Stimulated activated effector memory CD8-positive, alpha-beta T cell treated with anti-CD3 and anti-CD28 coated beads, Interleukin-12 subunit alpha, Interleukin-12 subunit beta, amount 100 ng/mL, for 72 hours (primary cell): ENCODE results near the gene RPRD1A.
"Not testable (repeated sequence)": the region's sequence is repeated elsewhere in the genome, so short reads cannot be mapped to it uniquely, and the experiment has no call there.

ENCODE experiments used
- ATAC-seq: fragments of 150-1000 bp; cut with Tn5 transposase; 2 replicates; pipeline ENCODE4 v1.10.0; 2021
- DNase-seq, 2 donors: peaks; one replicate each; pipeline ENCODE4 v3.0.0; 2021 to 2022; ENCODE audit warnings: low spot score in 2 of 2
- H3K27ac Mint-ChIP-seq: one replicate; pipeline ENCODE4 v1.8.0; 2022; ENCODE audit warnings: mild to moderate bottlenecking, mixed read lengths
- H3K36me3 Mint-ChIP-seq: one replicate; pipeline ENCODE4 v1.8.0; 2022; ENCODE audit warnings: mild to moderate bottlenecking, mixed read lengths
- H3K4me1 Mint-ChIP-seq: one replicate; pipeline ENCODE4 v1.8.0; 2022; ENCODE audit warnings: mixed read lengths
- H3K4me3 Mint-ChIP-seq: one replicate; pipeline ENCODE4 v1.8.0; 2022; ENCODE audit warnings: mild to moderate bottlenecking, mixed read lengths
- H3K9me3 Mint-ChIP-seq: one replicate; pipeline ENCODE4 v1.8.0; 2022; ENCODE audit warnings: mixed read lengths

RPRD1A gene

DNA sequence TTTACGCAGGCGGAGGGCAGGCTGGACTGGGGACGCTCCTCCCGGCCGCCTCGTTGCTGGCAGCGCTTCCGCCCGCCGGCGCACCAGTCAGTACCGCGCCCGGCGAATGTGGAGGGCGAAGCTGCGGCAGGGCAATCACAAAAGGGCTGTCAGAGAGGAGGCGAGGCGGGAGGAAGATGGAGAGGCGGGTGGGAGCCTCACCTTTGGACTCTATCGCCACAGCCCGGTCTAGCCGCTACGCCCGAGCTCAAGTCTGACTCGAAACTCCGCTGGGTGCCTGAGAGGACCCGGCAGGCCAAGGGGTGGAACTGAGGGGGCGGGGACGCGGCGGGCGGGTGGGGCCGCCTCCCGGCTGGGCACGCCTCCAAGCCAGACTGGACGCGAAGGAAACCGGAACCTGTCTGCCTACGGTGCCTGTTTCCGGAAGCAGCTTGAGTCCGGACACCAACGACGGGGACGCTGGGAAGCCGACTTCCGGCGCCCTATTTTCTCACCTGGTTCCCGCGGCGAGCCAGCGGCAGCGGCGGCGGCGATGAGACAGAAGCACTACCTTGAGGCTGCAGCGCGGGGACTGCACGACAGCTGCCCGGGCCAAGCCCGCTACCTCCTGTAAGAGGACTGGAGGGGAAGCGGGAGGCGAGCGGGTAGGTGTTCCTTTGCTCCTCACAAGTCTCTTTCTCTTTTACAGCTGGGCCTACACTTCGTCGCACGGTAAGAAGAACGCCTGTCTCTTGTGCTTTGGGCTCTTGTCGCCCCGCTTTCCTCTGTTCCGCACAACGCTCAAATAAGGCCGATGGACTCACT is 95.0 kb downstream of the RPRD1A start, which contains the start of gene RMP24:
Gene RMP24, plus strand, starts transcription at position 483 of the 804 bp plus-strand sequence.
- peak; percentile 87 to 97 for DNase-seq
- H3K4me1 Mint-ChIP-seq = peaks cover 32% of the 10 kb centered on the region
- ATAC-seq = peak; percentile 94
- peak within 1 kb of the TSS; percentile 92 for H3K27ac Mint-ChIP-seq
- peaks cover 38% of the 10 kb centered on the region for H3K36me3 Mint-ChIP-seq
- no peaks in the 10 kb centered on the region for H3K9me3 Mint-ChIP-seq
- H3K4me3 Mint-ChIP-seq = peak within 1 kb of the TSS; percentile 91

DNA sequence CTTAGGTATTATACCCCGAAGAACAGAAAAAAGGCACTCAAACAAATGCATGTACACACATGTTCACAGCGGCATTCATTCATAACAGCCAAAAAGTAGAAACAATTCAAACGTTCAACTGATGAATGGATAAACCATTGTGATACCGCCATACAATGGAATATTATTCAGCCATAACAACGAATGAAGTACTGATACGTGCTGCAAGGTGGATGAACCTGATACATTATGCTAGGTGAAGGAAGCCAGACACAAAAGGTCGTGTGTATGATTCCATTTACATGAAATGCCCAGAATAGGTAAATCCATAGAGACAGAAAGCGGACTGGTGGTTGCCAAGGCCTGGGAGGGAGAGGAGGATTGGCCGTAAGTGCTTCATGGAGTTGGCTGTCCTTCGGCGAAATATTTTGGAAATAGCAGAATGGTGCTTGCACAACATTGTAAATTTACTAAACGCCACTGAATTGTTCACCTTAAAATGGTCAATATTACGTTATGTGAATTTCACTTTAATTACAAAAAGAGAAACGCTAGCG is 95.6 kb downstream of the RPRD1A start:
- H3K4me3 Mint-ChIP-seq = peak overlapping the region; percentile 91
- H3K4me1 Mint-ChIP-seq = peaks cover 32% of the 10 kb centered on the region
- DNase-seq (no peak), ATAC-seq (no peak)
- no peaks in the 10 kb centered on the region for H3K9me3 Mint-ChIP-seq
- H3K36me3 Mint-ChIP-seq = peaks cover 31% of the 10 kb centered on the region
- H3K27ac Mint-ChIP-seq = peak overlapping the region; percentile 92

DNA sequence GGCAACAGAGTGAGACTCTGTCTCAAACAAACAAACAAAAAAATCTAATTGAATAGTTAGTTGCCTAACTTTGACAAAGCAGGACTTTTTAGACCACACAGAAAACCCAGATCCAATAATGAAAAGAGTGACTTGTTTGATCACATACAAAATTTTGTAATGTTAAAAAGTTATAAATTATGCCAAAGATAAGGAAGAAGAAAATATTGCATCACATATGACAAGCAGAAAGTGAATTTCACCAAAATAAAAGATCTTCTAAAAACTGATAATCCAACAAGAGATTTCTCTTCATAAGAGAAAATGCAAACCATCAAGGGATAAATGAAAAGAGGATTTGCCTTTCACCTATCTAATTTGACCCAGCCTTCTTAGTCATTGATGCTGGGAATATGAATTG is 97.7 kb downstream of the RPRD1A start:
- peak overlapping the region; percentile 92 for H3K27ac Mint-ChIP-seq
- ATAC-seq (no peak), DNase-seq (no peak)
- peaks cover 11% of the 10 kb centered on the region for H3K36me3 Mint-ChIP-seq
- H3K4me1 Mint-ChIP-seq = peaks cover 34% of the 10 kb centered on the region
- peak overlapping the region; percentile 91 for H3K4me3 Mint-ChIP-seq
- H3K9me3 Mint-ChIP-seq = no peaks in the 10 kb centered on the region

DNA sequence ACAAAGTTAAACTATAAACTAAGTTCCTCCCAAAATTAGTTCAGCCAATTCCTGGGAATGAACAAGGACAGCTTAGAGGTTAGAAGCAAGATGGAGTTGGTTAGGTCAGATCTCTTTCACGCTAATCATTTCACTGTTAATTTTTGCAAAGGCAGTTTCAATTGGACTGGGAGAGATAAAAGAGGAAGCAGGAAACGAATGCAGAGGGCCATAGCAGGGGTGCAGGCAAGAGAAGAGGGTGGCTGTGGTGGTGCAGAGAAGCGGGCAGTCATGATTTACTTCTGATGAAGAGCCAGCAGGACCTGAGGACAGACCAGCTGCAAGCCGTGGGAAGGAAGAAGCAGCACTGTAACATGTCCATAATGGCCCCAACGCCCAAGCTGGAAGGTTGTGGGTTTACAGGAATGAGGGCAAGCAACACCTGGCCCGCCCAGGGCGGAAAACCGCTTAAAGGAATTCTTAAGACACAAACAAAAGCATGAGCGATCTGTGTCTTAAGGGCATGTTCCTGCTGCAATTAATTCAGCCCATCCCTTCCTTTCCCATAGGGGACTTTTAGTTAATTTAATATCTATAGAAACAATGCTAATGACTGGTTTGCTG is 99.0 kb downstream of the RPRD1A start:
- Mint-ChIP-seq H3K4me3 (no peak overlapping the region), H3K9me3 (no peaks in the 10 kb centered on the region), H3K27ac (no peak overlapping the region), H3K4me1 (peaks cover 29% of the 10 kb centered on the region), H3K36me3 (peaks cover 6% of the 10 kb centered on the region)
- ATAC-seq (no peak), DNase-seq (no peak)

- not testable (repeated sequence) for H3K4me3 Mint-ChIP-seq, ATAC-seq, H3K9me3 Mint-ChIP-seq, H3K36me3 Mint-ChIP-seq, H3K27ac Mint-ChIP-seq, DNase-seq
- peaks cover 23% of the 10 kb centered on the region for H3K4me1 Mint-ChIP-seq
Measured at GRCh38 chr18:35967866-35968265, 99.5 kb downstream of the RPRD1A start.

- H3K36me3 Mint-ChIP-seq = no peaks in the 10 kb centered on the region
- H3K27ac Mint-ChIP-seq = no peak overlapping the region
- ATAC-seq (peak; percentile 19), DNase-seq (no peak)
- H3K4me3 Mint-ChIP-seq = no peak overlapping the region
- peaks cover 2% of the 10 kb centered on the region for H3K9me3 Mint-ChIP-seq
- H3K4me1 Mint-ChIP-seq = peaks cover 7% of the 10 kb centered on the region
Measured at GRCh38 chr18:35964319-35964718, 103.0 kb downstream of the RPRD1A start.

- Mint-ChIP-seq H3K36me3 (no peaks in the 10 kb centered on the region), H3K4me3 (no peak overlapping the region), H3K4me1 (peaks cover 7% of the 10 kb centered on the region), H3K27ac (no peak overlapping the region), H3K9me3 (peaks cover 2% of the 10 kb centered on the region)
- ATAC-seq (no peak), DNase-seq (no peak)
Measured at GRCh38 chr18:35962320-35962719, 105.0 kb downstream of the RPRD1A start.

DNA sequence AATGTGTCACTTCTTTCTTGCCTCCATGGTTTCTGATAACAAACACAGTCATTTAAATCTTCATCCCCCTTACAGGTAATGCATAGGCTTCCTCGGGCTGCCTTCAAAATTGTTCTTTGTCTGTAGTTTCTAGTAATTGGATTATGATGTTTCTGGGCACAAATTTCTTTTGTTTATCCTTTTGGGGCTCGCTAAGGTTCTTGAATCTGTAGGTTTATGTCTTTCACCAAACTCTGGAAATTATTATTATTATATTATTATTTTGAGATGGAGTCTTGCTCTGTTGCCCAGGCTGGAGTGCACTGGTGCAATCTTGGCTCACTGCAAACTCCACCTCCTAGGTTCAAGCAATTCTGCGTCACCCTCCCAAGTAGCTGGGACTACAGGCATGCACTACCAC is 111.1 kb downstream of the RPRD1A start:
- no peaks in the 10 kb centered on the region for H3K36me3 Mint-ChIP-seq
- no peak for DNase-seq
- no peaks in the 10 kb centered on the region for H3K4me1 Mint-ChIP-seq
- no peak for ATAC-seq
- no peak overlapping the region for H3K4me3 Mint-ChIP-seq
- peaks cover 2% of the 10 kb centered on the region for H3K9me3 Mint-ChIP-seq
- no peak overlapping the region for H3K27ac Mint-ChIP-seq

DNA sequence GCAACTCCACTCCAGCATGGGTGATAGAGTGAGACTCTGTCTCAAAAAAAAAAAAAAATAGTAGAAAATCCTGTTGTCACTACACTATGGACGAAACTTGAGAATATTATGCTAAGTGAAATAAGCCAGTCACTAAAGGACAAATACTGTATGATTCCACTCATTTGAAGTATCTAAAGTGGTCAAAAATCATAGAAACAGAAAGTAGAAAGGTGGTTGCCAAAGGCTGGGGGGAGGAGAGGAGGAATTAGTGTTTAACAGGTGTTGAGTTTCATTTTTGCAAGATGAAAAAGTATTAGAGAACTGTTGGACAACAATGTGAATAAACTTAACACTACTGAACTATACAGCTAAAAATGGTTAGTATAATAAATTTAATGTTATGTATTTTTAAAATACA is 113.7 kb downstream of the RPRD1A start:
- ATAC-seq (no peak), DNase-seq (no peak)
- H3K4me3 Mint-ChIP-seq = no peak overlapping the region
- no peaks in the 10 kb centered on the region for H3K36me3 Mint-ChIP-seq
- H3K4me1 Mint-ChIP-seq = peaks cover 4% of the 10 kb centered on the region
- H3K27ac Mint-ChIP-seq = no peak overlapping the region
- H3K9me3 Mint-ChIP-seq = no peaks in the 10 kb centered on the region

GRCh38 chr18:35950628-35950982 is 116.8 kb downstream of the RPRD1A start:
- Mint-ChIP-seq H3K4me1 (peaks cover 4% of the 10 kb centered on the region), H3K27ac (no peak overlapping the region), H3K9me3 (no peaks in the 10 kb centered on the region), H3K4me3 (peak overlapping the region; percentile 80), H3K36me3 (no peaks in the 10 kb centered on the region)
- ATAC-seq = no peak
- no peak for DNase-seq

DNA sequence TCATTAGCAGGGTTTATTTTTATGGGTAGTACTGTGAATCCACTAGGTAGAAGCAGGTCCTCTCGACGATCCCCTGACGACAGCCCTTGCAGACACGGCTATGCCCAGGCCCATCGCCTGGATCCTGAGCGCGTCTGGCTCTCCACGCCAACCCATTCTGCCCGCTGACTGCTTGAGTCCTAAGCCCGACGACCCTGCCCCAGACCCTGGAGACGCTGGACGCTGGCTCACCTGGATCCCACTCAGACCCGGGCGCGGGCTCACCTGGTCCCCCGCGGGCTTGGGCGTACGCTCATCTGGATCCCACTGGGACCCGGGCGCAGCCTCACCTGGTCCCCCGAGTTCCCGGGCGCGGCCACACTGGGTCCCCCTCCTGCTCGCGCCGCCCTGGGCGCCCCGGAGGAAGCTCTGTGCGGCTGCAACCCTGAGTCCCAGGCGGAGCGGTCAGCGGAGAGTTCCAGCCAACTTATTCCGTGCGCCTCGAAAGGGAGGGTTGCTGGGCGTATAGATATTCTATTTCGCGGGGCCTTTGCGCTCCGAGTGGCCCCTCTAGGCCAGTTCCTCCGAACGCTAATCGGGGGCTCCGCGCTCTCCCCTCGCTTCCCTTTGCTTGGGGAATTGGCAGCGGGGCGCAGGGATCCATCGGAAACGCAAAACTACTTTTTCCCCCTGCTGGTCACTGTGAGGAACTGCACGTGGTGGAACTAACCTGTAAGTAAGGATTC is 117.3 kb downstream of the RPRD1A start:
- no peaks in the 10 kb centered on the region for H3K36me3 Mint-ChIP-seq
- H3K27ac Mint-ChIP-seq = no peak overlapping the region
- peak; percentile 84 for ATAC-seq
- peaks cover 4% of the 10 kb centered on the region for H3K4me1 Mint-ChIP-seq
- H3K9me3 Mint-ChIP-seq = no peaks in the 10 kb centered on the region
- DNase-seq = peak; percentile 42 to 68
- peak overlapping the region; percentile 80 for H3K4me3 Mint-ChIP-seq

DNA sequence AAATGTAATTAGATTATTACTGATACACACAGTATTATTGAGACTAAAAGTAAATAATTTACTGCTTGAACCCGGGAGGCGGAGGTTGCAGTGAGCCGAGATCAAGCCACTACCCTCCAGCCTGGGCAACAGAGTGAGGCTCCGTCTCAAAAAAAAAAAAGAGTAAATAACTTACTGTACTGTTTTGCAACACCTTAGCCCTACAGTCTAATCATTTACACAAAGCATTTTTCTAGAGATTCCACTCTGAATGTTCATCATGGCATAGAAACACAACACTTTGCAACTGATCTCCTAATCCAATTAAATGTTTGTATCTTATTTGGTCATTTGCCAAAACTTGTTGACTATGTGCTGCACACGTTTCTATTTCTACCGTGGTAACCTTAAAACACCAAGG is 118.3 kb downstream of the RPRD1A start:
- Mint-ChIP-seq H3K4me1 (peaks cover 4% of the 10 kb centered on the region), H3K36me3 (no peaks in the 10 kb centered on the region), H3K27ac (no peak overlapping the region), H3K9me3 (no peaks in the 10 kb centered on the region), H3K4me3 (no peak overlapping the region)
- DNase-seq (peak in 1 of 2 donors; percentile 33), ATAC-seq (no peak)

GRCh38 chr18:35948080-35948479 is 119.3 kb downstream of the RPRD1A start:
- H3K9me3 Mint-ChIP-seq = no peaks in the 10 kb centered on the region
- H3K36me3 Mint-ChIP-seq = no peaks in the 10 kb centered on the region
- H3K4me1 Mint-ChIP-seq = peaks cover 4% of the 10 kb centered on the region
- no peak overlapping the region for H3K4me3 Mint-ChIP-seq
- ATAC-seq (no peak), DNase-seq (no peak)
- no peak overlapping the region for H3K27ac Mint-ChIP-seq

DNA sequence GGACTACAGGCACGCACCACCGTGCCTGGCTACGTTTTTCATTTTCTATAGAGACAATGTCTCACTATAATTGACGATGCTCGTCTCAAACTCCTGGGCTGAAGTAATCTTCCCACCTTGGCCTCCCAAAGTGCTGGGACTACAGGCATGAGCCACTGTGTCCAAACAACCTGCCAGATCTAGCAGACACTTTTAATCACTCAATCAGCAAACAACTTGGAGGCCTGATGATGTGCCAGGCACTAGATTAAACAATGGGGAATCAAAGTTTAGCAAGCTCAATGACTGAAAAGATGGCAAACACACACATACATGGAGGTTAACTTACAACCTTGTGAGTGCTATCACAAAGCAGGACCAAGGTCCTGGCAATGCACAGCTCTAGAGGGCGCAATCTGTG is 124.7 kb downstream of the RPRD1A start:
- no peak overlapping the region for H3K4me3 Mint-ChIP-seq
- H3K4me1 Mint-ChIP-seq = no peaks in the 10 kb centered on the region
- ATAC-seq (no peak), DNase-seq (no peak)
- H3K36me3 Mint-ChIP-seq = no peaks in the 10 kb centered on the region
- no peak overlapping the region for H3K27ac Mint-ChIP-seq
- no peaks in the 10 kb centered on the region for H3K9me3 Mint-ChIP-seq

GRCh38 chr18:35942133-35942532 is 125.2 kb downstream of the RPRD1A start:
- DNase-seq (peak in 1 of 2 donors; percentile 22), ATAC-seq (peak; percentile 22)
- Mint-ChIP-seq H3K4me1 (no peaks in the 10 kb centered on the region), H3K27ac (no peak overlapping the region), H3K9me3 (no peaks in the 10 kb centered on the region), H3K4me3 (no peak overlapping the region), H3K36me3 (no peaks in the 10 kb centered on the region)
